HG03196 (cell line): ENCODE data around the gene CYP51A1.
"Not testable (repeated sequence)": the region's sequence is repeated elsewhere in the genome, so short reads cannot be mapped to it uniquely, and the experiment has no call there.

Experiments
- ATAC-seq: cut with Tn5 transposase; IDR thresholded peaks from one replicate; pipeline ENCODE4 v1.9.1; 2021; ENCODE audit not compliant: unreplicated experiment

Gene CYP51A1

DNA sequence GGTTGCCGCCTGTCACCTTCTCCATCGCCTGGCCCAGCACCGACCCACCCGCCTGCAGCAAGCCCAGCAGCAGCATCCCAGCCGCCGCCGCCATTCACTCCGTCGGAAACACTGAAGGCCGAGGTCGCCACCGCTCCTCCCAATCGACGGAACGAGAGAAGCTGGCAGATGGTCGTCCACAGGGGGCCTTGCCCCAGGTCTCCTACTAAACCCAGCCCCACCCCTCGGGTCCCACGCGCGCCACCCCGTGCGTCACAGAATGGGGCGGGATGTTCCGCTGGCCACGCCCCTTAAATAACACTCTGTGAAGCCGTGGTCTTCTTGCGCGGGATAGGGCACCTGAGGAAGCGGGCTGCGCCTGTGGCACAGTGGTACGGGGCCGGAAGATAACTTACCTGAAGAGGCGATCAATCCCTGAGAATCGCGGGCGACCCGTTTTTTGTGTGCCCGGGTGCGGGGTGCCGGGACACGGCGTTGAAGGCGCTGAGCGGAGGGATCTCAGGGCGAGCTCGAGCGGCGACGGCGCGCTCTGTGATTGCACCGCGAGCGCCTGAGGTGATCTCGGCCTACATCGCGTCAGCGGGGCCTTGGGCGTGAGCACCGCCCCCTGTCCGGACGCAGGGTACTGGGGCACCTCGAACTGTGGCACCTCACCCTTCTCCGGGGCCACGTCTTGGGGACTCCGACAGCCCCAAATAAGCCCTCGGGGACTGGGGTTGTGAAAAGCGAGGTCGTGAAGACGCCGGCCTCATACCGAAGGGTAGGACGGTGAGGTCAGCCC, at the start of gene CYP51A1:
Gene CYP51A1, minus strand, starts transcription at position 207 of the 781 bp plus-strand sequence. Its CDS starts 113 bp downstream, at position 94.
- peak; percentile 93 for ATAC-seq

DNA sequence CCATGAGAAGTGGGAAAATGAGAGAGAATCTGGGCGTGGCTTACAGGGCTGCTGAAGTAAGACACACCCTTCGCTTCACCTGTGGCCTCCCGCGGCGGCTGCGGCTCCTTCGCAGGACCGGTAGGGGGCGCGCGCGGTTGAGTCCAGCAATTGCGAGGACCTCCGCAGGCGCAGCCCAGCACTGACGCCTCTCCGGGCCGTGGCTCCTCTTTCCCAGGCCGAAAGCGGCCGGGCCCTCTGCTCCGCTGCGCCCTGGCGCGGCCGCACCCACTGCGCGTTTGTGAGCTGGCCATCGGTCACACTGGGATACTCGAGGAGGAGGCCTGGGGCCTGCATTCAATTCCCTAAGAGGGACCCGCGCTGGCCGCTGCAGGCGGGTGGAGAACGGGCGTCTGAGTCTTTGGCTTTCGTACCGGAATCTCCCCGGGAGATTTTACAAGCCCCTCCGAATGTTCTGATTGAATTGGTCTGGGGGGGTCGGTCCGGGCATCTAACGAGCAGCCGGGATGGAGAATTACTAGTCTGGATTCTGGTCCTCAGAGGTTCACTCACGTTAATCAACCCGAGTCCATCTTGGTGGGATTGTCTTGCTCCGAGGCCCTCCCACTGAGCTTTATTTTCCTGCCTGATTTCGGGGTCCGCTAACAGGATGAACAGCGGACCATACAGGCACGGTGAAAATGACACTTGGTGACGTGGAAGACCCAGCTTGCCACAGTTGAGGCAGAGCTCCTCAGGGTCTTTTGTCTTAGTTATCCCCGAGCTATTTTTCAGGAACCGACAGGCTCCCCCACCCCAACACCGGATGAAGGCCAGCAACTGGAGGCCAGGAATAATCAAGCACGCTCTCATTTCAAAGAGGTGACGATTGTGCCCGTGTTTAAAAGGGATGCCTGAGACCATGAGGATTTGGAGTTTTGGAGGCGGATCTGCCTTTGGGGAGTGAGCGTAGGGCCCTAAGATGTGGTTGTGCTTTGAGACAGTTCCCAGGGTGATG, 44.9 kb upstream of the CYP51A1 start, which contains the start of gene LRRD1:
Gene LRRD1, minus strand, starts transcription at position 215 of the 997 bp plus-strand sequence. CDS start 13,940 bp downstream, outside the sequence.
- peak; percentile 99 for ATAC-seq

DNA sequence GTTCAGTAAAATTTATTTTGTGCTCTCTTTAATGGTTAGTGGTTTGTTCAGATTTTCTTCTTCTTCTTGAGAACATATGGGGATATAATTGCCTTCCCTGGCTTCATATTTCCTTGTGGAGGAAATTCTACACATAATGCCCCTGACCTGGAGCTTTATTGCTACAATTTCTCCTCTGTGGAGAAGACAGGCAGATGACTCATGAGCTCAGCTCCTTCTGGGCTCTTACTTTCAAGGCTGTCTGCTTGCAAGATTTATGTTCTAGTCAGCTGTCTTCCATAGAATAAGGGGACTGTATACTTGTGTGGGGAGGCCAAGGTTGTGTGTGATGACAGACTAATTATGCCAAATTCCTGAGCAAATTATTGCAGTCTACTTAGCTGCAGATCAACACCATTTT, 43.1 kb upstream of the CYP51A1 start:
- ATAC-seq = no peak

DNA sequence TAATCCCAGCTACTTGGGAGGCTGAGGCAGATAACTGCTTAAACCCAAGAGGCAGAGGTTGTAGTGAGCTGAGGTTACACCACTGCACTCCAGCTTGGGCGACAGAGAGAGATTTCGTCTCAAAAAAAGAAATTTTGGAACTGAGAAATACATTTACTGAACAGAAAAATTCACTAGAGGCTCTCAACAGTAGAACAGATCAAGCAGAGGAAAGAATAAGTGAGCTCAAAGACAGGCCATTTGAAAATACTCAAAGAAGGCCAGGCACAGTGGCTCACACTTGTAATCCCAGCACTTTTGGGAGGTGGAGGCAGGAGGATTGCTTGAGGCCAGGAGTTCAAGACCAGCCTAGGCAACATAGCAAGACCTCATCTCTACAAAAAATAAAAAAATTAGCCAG, 35.3 kb upstream of the CYP51A1 start:
- not testable (repeated sequence) for ATAC-seq

DNA sequence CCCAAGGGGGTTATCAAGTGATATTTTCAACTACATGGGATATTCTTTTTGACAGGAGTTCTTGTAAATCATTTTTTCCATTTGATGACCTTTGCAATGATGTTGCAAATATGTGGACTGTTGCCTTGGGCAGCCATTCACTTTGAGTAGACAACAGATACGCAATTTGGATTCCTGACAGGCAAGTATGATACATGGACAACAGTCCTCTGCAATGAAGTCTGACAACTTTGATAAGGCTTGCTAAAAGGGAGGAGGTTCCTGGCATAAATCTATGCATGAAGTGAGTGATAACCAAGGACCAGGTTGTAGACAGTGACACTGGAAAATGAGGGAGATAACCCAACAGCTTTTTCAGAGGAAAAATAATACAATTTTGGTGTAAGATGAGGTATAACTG, 27.0 kb upstream of the CYP51A1 start:
- no peak for ATAC-seq

DNA sequence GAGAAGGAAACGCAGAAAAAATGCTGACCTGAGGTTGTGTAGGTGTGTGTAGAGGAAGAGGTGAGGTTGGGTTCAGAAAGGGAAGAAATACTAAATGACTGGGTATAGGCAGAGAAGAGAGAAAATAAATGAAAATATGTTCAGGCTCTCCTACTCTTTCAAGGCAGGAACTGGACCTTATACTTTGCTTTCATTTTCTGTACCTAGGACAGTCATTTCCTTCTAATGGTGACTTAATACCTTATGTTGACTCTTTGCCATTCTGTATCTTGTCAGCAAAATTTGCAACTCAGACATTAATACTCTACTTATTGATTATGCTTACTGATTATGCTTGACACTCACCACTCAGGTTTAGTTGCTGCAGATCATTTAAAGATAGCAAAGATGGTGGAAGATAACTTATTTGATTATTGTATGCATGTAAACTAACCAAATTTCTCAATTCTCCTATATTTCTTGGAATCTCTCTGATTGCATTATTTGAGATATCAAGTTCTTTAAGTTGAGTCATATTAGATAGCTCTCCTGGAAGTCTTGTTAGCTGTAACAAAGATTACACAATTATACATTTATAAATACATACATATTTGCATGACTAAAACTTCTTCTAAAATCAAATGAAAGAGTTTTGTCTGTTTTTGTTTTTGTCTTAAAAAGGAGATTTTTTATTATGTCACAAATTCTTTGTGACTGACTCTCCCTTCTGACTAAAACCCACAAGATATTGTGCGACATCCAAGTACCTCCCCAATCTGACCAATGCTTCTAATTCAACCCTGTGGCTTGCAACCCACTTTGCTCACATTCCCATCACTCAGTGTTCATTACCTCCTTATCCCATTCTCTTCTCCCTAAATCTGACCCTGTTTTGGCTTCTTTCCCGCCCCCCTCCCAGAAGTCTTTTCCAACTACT, 24.6 kb upstream of the CYP51A1 start:
- peak; percentile 76 for ATAC-seq

DNA sequence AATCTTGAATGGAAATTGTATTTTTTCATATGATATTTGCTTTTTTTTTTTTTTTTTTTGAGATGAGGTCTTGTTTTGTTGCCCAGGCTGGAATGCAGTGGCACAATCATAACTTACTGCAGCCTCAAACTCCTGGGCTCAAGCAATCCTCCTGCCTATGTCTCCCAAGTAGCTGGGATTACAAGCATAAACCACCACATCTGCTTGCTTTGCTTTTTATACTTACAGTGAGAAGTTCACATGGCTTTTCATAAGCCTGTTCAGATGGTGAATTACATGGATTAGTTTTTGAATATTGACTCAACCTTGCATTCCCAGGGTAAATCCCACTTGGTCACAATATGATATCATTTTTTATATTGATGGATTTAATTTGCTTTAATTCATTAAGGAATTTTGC, 22.7 kb upstream of the CYP51A1 start:
- no peak for ATAC-seq

DNA sequence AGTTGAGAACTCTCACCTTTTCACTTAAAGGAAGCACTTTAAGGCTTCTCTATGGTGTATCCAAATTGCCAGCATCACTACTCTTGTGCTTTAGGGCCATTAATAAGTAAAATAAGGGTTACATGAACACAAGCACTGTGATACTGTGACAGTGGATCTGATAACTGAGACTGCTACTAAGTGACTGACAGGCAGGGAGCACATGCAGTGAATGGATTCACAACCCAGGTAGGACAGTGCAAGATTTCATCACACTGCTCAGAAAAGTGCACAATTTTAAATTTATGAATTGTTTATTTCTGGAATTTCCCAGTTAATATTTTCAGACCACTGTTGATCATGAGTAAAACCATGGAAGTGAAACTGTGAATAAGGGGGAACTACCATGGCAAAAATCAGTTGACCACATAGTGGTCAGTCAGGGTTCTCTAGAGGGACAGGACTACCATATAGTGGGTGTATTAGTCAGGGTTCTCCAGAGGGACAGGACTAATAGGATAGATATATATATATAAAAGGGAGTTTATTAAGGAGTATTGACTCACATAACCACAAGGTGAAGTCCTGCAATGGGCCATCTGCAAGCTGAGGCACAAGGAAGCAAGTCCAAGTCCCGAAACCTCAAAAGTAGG, 20.9 kb upstream of the CYP51A1 start:
- no peak for ATAC-seq

DNA sequence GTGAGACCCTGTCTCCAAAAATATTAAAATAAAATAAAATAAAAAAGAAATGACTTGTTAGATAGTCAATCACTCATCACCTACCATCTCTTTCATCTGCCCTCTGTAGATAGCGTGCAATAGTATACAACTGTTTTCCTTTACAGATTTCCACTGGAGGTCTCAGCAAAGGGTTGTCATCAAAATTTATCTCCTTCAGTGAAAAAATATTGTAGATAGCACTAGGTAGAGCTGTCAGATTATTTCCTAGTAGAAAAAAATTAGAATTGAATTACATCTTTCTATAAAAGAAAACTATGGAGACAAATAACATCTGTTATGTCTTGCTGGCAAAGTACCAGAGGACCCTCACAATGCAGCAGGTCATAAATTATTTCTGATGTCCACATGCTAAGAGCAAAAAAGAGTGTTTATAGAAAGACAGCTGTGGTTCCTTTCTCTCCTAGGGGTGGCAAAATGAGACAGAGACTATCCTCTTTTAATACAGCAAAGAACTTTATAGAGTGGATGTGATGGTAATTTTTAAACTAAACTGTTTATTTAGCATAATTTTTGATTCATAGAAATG, 16.3 kb upstream of the CYP51A1 start:
- ATAC-seq = no peak

DNA sequence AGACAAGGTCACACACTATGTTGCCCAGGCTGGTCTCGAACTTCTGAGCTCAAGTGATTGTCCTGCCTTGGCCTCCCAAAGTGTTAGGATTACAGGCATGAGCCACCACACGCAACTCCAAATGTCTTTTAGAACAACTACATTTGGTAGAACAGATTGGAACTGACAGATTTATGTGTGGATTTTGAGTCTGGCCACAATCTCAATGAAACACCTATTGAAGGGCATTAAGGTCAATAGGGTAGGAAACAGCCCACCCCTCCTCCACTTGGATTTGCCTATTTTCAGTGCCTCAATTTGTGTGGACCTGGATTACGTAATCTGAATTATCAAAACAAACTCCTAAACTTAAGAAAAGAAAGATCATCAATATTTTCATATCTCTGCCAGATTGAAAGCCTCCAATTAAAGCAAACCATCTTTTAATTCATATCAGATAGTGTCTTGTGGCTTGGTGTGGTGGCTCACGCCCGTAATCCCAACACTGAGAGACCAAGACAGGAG, 15.5 kb upstream of the CYP51A1 start:
- no peak for ATAC-seq

DNA sequence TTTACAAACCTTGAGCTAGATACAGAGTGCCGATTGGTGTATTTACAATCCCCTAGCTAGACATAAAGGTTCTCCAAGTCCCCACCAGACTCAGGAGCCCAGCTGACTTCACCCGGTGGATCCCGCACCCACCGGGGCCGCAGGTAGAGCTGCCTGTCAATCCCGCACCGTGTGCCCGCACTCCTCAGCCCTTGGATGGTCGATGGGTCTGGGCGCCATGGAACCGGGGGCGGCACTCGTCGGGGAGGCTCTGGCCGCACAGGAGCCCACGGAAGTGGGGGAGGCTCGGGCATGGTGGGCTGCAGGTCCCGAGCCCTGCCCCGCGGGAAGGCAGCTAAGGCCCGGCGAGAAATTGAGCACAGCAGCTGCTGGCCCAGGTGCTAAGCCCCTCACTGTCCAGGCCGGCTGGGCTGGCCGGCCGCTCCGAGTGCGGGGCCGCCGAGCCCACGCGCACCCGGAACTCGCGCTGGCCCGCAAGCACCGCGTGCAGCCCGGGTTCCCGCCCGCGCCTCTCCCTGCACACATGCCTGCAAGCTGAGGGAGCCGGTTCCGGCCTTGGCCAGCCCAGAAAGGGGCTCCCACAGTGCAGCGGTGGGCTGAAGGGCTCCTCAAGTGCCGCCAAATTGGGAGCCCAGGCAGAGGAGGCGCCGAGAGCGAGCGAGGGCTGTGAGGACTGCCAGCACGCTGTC, 9.1 kb upstream of the CYP51A1 start:
- not testable (repeated sequence) for ATAC-seq

DNA sequence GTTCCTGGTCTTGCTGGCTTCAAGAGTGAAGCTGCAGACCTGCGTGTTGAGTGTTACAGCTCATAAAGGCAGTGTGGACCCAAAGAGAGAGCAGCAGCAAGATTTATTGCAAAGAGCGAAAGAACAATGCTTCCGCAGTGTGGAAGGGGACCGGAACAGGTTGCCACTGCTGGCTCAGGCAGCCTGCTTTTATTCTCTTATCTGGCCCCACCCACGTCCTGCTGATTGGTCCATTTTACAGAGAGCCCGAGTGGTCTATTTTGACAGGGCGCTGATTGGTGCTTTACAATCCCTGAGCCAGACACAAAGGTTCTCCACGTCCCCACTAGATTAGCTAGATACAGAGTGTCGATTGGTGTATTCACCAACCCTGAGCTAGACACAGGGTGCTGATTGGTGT, 8.5 kb upstream of the CYP51A1 start:
- not testable (repeated sequence) for ATAC-seq

DNA sequence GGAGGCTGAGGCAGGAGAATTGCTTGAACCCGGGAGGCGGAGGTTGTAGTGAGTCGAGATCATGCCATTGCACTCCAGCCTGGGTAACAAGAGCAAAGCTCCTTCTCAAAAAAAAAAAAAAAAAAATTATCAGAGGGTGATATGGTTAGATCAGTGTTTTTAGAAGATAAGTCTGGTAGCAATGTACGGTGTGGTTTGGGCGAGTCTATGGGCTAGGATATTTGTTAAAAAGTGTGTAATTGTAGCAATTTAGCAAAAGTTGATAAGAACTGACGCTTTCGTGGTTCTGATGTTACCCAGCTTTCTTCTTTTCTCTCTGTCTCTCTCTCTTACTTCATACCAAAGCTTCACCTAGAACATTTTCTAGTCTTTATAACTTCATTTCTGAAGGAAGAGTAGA, 6.9 kb upstream of the CYP51A1 start:
- ATAC-seq = no peak

DNA sequence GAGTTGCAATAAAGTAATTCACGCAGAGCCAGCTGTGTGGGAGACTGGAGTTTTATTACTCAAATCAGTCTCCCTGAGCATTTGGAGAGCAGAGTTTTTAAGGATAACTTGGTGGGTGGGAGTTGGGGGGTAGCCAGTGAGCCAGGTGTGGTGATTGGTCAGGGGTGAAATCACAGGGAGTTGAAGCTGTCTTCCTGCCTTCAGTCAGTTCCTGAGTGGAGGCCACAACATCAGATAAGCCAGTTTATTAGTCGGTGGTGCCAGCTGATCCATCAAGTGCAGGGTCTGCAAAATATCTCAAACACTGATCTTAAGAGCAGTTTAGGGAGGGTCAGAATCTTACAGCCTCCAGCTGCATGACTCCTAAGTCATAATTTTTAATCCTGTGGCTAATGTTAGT, 3.3 kb upstream of the CYP51A1 start:
- no peak for ATAC-seq

DNA sequence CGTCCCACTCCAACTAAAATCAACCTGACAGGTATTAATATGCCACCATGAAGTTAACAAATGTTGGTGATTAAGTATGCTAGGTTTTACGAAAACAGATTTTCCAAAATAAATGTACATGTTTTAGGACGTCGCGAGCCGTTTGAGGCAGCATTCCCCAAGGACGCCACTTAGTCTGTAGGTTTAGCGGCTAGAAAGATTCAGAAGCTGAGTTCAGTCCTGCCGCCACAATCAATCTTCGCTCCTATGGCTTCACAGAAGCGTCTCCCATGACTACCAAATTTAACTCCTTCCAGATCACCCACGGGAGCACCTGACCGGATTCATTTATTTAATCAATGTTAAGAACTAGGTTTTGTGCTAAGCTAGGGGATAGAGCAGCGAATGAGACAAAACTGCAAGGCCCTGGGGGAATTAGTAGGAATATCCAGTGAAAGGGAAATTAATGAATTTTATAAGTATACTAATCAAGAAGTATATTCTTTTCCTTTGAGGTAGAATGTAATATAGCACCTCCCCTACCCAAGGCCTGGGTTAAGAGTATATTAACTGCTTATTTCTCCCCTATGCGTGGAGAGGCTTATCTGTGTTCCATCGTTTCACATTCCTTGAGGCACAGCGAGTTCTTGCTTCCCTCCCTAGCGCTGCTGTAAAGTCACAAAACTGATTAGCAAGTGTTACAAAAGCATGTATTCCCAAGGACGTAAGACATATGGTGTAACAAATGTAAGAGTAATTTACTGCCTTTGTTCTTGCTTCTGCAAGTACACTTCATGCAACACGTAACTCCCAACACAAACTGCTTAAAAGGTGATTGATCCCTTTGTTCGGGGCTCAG, 994 bp upstream of the CYP51A1 start:
- no peak for ATAC-seq

DNA sequence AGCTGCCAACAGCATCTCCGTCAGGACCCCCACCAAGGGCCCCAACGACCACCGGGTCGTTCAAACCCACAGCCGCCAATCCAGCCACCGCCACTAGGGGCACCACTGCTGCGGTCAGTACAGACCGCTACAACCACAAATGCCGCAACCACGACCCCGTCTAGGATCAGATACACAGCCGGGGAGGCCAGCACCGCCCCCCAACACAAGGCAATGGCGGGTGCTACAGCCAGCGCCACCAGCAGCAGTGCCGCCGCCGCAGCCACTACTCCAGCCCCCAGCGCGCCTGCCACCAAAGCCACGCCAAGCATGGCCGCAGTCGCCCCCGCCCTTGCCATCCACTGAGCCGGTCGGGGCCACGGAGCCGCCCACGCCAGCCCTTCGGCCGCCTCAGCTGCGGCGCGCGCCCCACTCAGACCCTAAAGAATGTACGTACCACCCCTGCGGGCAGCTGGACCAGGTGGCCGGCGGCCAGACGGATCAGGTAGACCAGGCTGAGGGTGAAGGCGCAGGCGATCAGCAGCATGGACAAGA, 473 bp downstream of the CYP51A1 start:
- ATAC-seq = peak; percentile 28

DNA sequence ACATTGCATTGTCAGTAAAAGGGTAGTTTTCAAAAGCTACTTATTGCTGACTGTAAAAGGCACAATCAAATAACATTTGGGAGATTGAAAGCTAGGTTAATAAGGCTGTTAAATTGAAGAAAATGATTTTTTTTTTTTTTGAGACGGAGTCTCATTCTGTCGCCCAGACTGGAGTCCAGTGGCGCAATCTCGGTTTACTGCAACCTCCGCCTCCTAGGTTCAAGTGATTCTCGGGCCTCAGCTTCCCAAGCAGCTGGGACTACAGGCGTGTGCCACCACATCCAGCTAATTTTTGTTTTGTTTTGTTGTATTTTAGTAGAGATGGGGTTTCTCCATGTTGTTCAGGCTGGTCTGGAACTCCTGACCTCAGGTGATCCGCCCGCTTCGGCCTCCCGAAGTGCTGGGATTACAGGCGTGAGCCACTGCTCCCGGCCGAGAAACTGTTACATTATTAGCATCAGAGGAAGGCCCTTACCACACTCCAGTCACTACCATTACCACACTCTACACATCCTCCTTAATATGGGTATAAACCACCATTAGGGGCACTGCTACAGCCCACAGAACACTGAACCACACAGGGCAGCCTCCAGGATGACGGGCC, 1.0 kb downstream of the CYP51A1 start:
- peak; percentile 19 for ATAC-seq
